GM19452 (cell line): ENCODE data around the gene RAB11FIP4.

ENCODE experiments used
- ATAC-seq: cut with Tn5 transposase; IDR thresholded peaks from one replicate; pipeline ENCODE4 v1.9.1; 2021; ENCODE audit not compliant: unreplicated experiment

RAB11FIP4 gene

DNA sequence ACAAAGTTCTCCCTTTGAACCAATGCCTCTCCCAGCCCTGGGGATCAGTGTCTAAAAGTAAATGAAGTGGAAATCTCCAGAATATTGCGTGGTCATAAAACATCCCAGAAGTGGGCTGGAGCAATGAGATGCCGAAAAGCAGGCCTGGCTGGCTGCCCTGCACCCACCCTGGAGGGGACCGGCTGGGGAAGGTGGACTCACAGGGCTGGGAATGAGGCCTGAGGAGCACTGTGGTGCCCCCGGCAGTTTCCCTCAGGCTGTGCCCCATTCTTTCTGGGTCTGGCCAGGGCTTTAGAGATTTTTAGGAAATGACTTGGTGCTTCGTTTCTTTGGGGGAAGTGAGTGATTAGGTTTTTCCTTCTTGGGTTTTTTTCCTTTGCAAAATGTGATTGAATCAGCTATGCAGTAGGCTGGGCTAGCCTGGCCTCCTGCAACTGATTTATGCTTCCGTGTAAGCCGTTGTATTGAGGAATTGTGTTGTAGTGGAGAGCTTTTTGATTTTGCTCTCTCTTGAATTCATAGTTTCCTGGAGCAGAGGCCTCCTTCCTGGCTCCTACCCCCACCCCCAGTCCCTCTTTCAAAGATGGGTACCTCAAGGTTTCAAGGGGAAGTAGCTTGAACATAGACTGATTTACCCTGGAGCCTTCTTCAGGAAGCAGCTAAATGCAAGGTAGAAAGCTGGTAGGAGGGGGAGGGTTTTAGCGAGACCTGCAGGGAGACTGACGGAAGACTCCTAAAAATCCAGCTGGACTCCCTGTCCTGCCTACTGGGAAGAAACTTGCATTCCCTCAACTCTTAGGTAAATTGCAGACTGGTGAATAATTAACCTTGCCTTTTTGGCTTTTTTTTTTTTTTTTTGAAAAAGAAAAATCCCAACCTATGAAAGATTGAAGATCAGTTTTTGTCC lies 170.2 kb downstream of the RAB11FIP4 start:
- ATAC-seq: no peak

GRCh38 chr17:31562376-31562840 lies 170.9 kb downstream of the RAB11FIP4 start:
- no peak for ATAC-seq

DNA sequence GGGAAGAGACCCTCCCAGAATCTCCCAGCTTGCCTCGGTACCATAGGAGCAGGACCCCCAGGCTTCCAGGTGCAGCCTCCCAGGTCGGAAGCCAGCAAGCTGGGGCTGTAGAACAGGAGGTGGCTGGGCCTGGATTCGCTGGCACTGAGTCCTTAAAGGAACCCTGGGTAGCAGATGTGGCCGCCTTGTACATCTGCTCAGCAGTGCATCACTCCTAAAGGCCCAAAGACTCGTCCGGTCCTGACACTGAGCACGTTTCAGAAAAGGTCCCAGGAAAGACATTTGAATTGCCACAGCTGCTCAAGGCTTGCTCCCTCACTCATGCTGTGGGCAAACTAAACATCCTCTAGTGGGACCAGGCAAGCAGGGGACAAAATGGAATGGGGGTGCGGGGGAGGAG lies 172.8 kb downstream of the RAB11FIP4 start:
- ATAC-seq: no peak

DNA sequence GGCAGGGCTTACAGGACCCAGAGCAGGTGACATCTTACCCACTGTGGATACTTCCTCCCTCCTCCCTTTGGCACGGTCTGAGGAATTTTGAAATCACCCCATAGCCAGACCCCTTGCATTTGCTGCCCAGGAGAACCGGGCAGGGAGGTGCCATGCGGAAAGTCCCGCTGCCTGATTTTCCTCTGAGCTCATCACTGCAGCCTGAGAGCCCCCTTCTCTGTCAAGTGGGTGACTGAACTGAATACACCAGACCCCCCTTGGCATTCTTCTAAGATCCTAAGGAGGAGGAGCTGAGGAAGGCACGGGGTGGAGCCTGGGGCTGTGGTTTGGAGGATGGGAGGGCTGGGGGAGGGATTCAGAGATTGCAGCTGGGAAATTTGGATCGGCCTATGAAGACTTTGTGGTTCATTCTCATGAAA lies 173.4 kb downstream of the RAB11FIP4 start:
- ATAC-seq: no peak

- ATAC-seq: no peak
These were observed 174.2 kb downstream of the RAB11FIP4 start for GRCh38 chr17:31565652-31566051.

GRCh38 chr17:31566247-31566991 lies 174.9 kb downstream of the RAB11FIP4 start:
- ATAC-seq: no peak

DNA sequence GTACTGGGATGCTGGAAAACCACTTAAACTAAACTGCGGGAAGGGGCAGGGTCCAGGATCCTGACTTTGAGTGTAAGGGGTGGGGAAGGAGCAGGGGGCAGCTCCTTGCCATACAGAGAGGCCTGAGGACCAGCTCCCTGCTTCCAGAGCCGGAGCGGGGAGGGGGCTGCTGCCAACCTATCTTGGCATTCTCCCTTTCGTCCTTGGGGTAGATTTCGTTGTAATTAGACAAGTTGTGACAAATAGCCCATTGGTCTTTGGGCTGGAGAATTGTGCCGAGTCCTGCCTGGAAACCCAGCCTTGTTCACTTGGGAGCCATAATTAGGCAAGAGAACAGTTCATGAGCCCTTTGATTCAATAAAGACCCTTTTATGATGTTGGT lies 175.5 kb downstream of the RAB11FIP4 start:
- no peak for ATAC-seq

DNA sequence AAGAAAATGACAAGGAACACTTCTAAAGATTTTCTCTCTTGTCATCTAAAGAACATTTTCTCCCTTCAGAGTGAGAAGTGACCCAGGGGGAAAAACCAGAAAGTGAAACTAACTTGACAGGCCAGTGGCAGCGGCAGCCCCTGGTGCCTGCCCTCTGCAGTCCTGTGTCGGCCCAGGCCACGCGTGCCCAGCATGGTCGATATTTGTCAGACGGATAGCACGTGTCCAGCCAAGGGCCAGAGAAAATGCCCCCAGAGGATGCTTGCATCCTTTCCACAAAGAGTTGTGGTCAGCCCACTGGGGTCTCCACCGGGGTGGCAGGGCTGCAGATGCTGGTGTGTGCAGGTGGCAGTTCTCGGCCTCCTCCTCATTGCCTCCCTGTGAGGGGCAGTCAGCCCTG lies 176.6 kb downstream of the RAB11FIP4 start:
- no peak for ATAC-seq

DNA sequence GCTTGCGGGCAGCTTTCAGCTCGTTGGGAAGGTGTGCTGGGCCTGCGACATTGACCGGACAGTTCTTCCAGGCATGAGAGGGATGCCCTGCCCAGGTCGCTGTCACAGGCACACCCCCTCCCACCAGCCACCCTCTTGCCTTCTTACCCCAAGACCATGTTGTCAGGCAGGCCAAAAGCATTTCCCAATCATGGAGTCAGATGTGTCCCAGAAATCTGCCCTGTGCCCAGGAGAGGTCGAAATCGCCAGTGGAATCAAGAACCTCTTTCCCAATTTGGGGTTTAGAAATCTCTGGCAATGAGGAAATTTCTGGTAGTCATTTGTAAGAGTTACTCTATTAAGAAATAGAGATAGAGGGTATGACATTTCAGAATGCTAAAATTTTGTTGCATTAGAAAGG lies 177.1 kb downstream of the RAB11FIP4 start:
- ATAC-seq: no peak

- no peak for ATAC-seq
These were observed 178.8 kb downstream of the RAB11FIP4 start for GRCh38 chr17:31570231-31570630.

DNA sequence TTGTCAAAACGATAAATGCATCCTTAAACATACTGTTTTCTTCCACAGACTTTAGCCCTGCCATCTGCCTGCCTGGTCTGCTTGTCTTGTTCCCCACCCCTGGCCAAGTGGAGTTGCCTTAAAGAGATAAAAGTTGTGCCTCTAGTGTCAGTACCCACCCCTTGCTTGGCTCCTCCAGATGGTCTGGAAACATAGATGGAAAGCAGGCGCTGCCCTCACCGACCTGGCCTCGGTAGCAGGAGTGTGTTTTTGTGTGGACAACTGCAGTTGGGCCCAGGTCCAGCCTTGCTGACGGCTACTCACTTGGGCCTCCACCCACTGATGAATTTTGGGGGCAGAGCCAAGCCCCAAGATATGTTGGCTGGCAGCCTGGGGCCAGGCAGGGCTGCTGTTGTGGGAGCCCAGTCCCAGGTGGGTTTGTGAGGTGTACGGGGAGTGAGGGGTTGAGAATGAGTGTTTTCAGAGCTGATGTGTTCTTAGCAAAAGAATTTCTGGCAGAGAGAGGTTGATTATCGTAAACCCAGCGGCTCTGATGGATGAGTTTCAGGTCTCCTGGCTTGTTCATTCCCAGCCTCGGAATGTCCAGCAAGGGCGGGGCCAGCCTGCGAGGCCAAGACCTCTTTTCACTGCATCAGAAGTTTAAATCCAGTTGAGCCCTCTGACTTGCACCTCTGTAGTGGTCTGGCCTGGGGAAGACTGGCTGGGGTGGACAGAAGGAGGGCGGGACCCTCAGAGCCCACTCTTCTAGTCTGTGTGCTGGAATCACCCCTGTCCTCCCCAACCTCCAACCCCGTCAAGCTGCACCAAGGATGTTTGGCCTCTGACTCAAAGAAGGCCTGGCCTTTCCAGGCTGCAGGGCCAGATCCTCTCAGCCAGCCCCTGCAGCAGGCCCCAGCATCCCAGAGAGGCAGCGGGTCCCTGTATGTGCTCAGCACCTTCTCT lies 179.7 kb downstream of the RAB11FIP4 start:
- no peak for ATAC-seq

- ATAC-seq: no peak
These were observed 180.9 kb downstream of the RAB11FIP4 start for GRCh38 chr17:31572341-31572740.

- ATAC-seq: no peak
These were observed 181.6 kb downstream of the RAB11FIP4 start for GRCh38 chr17:31573047-31573446.

- no peak for ATAC-seq
These were observed 182.4 kb downstream of the RAB11FIP4 start for GRCh38 chr17:31573861-31574260.

DNA sequence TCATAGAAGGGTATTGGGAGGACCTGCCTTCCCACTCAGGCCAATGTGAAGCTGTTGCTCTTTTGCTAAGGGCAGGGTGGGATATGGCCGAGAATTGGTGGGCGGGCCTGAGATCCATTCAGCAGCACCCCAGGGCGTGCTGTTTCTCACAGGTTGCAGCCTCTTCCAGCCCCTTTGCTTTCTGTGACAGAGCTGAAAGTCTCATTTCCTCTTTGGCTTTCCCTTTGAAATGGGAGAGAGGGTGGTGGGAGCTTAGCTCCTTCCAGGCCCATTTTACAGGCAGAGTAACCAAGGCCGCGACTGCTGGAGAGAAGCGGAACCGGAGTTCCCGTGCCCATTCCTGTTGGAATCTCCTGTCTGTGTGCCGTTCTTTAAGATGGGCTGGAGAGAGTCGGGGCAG lies 183.0 kb downstream of the RAB11FIP4 start:
- ATAC-seq: no peak

GRCh38 chr17:31575043-31575442 lies 183.6 kb downstream of the RAB11FIP4 start:
- no peak for ATAC-seq

DNA sequence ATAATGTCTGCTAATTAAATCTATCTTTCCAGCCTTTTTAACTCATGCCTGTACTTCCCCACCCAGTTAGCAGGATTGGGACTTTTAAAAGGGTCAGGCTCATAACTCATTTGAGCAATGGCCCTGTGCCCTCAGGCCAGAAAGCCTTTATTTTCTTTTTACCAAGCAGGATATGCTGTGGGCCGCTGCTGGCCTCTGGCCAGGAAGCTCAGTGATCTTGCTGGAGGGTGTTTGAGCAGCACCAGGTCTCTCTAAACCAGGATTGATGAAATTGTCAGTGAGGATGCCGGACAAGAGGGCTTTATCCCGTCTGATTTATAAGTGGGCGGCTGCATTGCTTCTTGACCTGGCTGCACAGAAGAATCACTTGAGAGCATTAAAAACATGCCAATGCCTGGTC lies 187.8 kb downstream of the RAB11FIP4 start:
- ATAC-seq: no peak

GRCh38 chr17:31580316-31580705 lies 188.8 kb downstream of the RAB11FIP4 start:
- ATAC-seq: no peak

DNA sequence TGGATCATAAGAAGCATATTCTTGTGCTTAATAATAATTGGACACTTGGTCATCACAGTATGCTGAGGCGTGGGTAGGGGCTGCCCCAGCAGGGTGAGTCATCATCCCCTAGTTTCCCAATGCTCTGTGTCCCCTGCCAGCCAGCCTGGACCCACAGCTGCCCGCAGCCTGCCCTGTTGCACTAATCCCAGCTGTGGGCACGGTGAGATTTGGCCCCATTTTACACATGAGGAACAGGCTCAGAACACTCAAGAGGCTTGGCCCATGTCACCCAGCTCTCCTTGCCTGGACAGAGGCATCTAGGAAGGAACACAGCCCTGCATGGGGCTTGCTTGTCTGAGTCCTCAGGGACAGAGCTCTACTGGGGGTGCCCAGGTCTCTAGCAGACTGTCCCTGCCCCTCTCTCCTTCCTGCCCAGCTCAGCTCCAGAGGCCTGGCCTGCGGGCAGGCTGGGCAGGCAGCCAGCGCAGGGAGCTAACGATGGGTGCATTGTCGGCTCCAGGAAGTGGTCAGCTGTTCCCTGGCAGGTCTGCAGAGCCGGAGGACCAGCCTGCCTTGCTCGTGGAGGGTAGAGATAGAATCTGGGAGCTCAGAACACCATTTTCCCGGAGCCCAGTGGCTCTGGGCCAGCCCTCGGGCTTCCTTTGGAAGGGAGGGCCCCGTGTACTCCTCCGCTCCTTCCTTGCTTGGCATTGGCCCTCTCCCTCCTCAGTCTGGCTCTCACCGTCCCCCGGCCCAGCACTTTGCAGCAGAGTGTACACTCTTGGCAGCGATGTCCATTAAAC lies 189.4 kb downstream of the RAB11FIP4 start:
- ATAC-seq: no peak

DNA sequence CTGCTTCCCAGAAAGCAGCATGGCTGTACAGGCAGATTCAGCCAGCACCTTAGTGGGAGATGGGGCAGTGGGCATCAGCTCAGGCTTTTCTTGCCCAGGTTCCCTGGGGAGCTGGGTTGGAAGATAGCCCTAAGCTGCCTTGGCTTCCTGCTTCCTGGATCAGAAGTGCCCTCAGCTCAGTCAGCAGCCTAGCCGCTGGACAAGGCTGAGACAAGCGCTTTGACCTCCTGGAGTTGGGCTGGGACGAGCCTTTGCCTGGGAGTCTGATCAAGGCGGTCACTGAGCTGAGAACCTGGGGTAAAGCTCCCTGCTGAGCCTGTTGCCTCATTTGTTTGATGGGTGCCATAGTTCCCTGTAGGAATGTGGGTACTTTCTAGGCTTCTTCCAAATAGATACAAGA lies 190.0 kb downstream of the RAB11FIP4 start:
- ATAC-seq: no peak
